OCI-LY3 (cell line): ENCODE results near the gene MRPS14.

Source experiments
- CTCF ChIP-seq: fragments of 200-600, 300-600 bp; sonication (generic); IDR thresholded peaks from 2 replicates; pipeline ENCODE4 v1.5.1; 2014; ENCODE audit warnings: antibody characterized with exemption, low read length, low read depth
- EZH2phosphoT487 ChIP-seq: fragments of 200-600 bp; shearing (Covaris generic); IDR thresholded peaks from 2 replicates; pipeline ENCODE4 v1.6.1; 2018; ENCODE audit warnings: antibody characterized with exemption, mixed run types, low read depth

GRCh38 chr1:175054736-175055135 is 31.5 kb upstream of the MRPS14 start:
- TF ChIP-seq CTCF (no peak), EZH2phosphoT487 (no peak)
